A673 (cell line): ENCODE data around the gene MACROD1. TPM values are rescaled to one million over a fixed set of nuclear protein-coding genes. Genes with fewer than 3 reads are reported as not detected.
A peak's percentile ranks its signal among the peaks of the same experiment; 100 is the strongest.

Source experiments
- BruUV-seq: library from RNA; stranded (reverse); fragments of 400-500 nt; replicated peaks from 2 replicates; lab custom pipeline; 2021; lab: Mats Ljungman, UMichigan
- CTCF ChIA-PET: fragments of 300-600 bp; sonication (Branson Sonifier 250); formaldehyde crosslinking; loops from one replicate; lab custom pipeline; 2022; ENCODE audit warnings: antibody characterized with exemption; lab: Charles Lee
- POLR2A ChIA-PET: fragments of 300-600 bp; sonication (Branson Sonifier 250); formaldehyde crosslinking; loops from one replicate; lab custom pipeline; 2022; ENCODE audit warnings: antibody characterized with exemption; ENCODE audit not compliant: low non-redundant PET; lab: Charles Lee
- DNase-seq: peaks from one replicate; pipeline ENCODE4 v3.0.0-alpha.2; 2015; ENCODE audit warnings: low spot score
- H3K27ac ChIP-seq: fragments of 200-600 bp; sonication (generic); 2 replicates; pipeline ENCODE4 v1.5.1; 2016; ENCODE audit warnings: mixed run types, low read depth, mild to moderate bottlenecking, mixed read lengths, antibody characterized with exemption, low read length; ENCODE audit not compliant: poor library complexity, severe bottlenecking
- H3K27me3 ChIP-seq: fragments of 200-600 bp; sonication (generic); replicated peaks from 2 replicates; pipeline ENCODE4 v1.6.1; 2017; ENCODE audit warnings: mixed run types, low read depth, mild to moderate bottlenecking, mixed read lengths, antibody characterized with exemption, low read length; ENCODE audit not compliant: insufficient read depth, poor library complexity
- H3K36me3 ChIP-seq: fragments of 200-600 bp; sonication (generic); 2 replicates; pipeline ENCODE4 v1.6.1; 2016; ENCODE audit warnings: mixed run types, mild to moderate bottlenecking, mixed read lengths, antibody characterized with exemption, low read length; ENCODE audit not compliant: insufficient read depth, poor library complexity, severe bottlenecking
- H3K4me1 ChIP-seq: fragments of 200-600 bp; sonication (generic); 2 replicates; pipeline ENCODE4 v1.6.1; 2017; ENCODE audit warnings: mixed run types, mild to moderate bottlenecking, mixed read lengths, antibody characterized with exemption, low read length; ENCODE audit not compliant: insufficient read depth, poor library complexity, severe bottlenecking
- H3K4me3 ChIP-seq: fragments of 200-600 bp; sonication (generic); 2 replicates; pipeline ENCODE4 v1.5.1; 2016; ENCODE audit warnings: low read depth, mixed run types, mild to moderate bottlenecking, mixed read lengths, low read length; ENCODE audit not compliant: poor library complexity, severe bottlenecking
- H3K9me3 ChIP-seq: fragments of 200-600 bp; sonication (generic); 2 replicates; pipeline ENCODE4 v1.6.1; 2016; ENCODE audit warnings: mixed run types, low read depth, mild to moderate bottlenecking, mixed read lengths, antibody characterized with exemption, low read length; ENCODE audit not compliant: poor library complexity, severe bottlenecking
- EZH2 ChIP-seq: fragments of 200-600 bp; sonication (generic); IDR thresholded peaks from 2 replicates; pipeline ENCODE4 v1.6.1; 2017; ENCODE audit warnings: borderline replicate concordance, low read depth, mild to moderate bottlenecking, mixed read lengths, antibody characterized with exemption, low read length; ENCODE audit not compliant: poor library complexity, severe bottlenecking
- intact Hi-C: fragments of 100-400 bp; cut with micrococcal nuclease; formaldehyde crosslinking; loops from one replicate; pipeline ENCODE4 v1.10.0; 2022; ENCODE audit not compliant: unreplicated experiment
- total RNA-seq: library from RNA; stranded (reverse); gene quantifications from 2 replicates; pipeline ENCODE4 v1.2.3, GENCODE V29; 2021
- TF ChIP-seq, protein P1 (sequence below): fragments of 300-800, 200-600 bp; sonication (generic); conservative IDR thresholded peaks from 2 replicates; pipeline ENCODE4 v1.5.1; 2017; ENCODE audit warnings: low read depth, mild to moderate bottlenecking, antibody characterized with exemption, low read length, moderate library complexity, mixed read lengths

The MACROD1 gene
- total RNA-seq, 1 experiment from 2014 or later, result 28.7 TPM

- H3K27me3 ChIP-seq, result no peaks in the 10 kb centered on the region
- H3K36me3 ChIP-seq, result peaks cover 25% of the 10 kb centered on the region
- no TSS peak for BruUV-seq
- DNase-seq, result peak; percentile 97
- peak within 1 kb of the TSS; percentile 95 for H3K4me3 ChIP-seq
- ChIA-PET POLR2A (no interaction called here), CTCF (no interaction called here)
- H3K4me1 ChIP-seq, result peaks cover 28% of the 10 kb centered on the region
- TF ChIP-seq EZH2, result no peak
- TF ChIP-seq, protein P1, sequence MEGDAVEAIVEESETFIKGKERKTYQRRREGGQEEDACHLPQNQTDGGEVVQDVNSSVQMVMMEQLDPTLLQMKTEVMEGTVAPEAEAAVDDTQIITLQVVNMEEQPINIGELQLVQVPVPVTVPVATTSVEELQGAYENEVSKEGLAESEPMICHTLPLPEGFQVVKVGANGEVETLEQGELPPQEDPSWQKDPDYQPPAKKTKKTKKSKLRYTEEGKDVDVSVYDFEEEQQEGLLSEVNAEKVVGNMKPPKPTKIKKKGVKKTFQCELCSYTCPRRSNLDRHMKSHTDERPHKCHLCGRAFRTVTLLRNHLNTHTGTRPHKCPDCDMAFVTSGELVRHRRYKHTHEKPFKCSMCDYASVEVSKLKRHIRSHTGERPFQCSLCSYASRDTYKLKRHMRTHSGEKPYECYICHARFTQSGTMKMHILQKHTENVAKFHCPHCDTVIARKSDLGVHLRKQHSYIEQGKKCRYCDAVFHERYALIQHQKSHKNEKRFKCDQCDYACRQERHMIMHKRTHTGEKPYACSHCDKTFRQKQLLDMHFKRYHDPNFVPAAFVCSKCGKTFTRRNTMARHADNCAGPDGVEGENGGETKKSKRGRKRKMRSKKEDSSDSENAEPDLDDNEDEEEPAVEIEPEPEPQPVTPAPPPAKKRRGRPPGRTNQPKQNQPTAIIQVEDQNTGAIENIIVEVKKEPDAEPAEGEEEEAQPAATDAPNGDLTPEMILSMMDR, result no peak
- H3K9me3 ChIP-seq, result no peaks in the 10 kb centered on the region
- intact Hi-C loops, result loop anchor here (10.0 kb wide), 1 partner anchor 222 kb away; the partner anchor contains the start of gene ZFTA
- H3K27ac ChIP-seq, result peak within 1 kb of the TSS; percentile 84
Observed at GRCh38 chr11:63986156-63986931, 179.6 kb downstream of the MACROD1 start, which contains the start of gene OTUB1. Gene OTUB1 (plus strand): TSS chr11:63986438. CDS start chr11:63986457, 19 bp downstream.

GRCh38 chr11:63985812-63986155 lies 180.1 kb downstream of the MACROD1 start:
- TF ChIP-seq, protein P1, result no peak
- TF ChIP-seq EZH2, result no peak
- peaks cover 20% of the 10 kb centered on the region for H3K36me3 ChIP-seq
- peaks cover 30% of the 10 kb centered on the region for H3K4me1 ChIP-seq
- no peaks in the 10 kb centered on the region for H3K27me3 ChIP-seq
- ChIA-PET CTCF (no interaction called here), POLR2A (no interaction called here)
- no peaks in the 10 kb centered on the region for H3K9me3 ChIP-seq
- H3K27ac ChIP-seq, result peak overlapping the region; percentile 84
- peak overlapping the region; percentile 95 for H3K4me3 ChIP-seq
- no peak for DNase-seq
- intact Hi-C loops, result loop anchor here (10.0 kb wide), 1 partner anchor 221 kb away; the partner anchor contains the start of gene ZFTA
- TSS peak; percentile 73 for BruUV-seq

DNA sequence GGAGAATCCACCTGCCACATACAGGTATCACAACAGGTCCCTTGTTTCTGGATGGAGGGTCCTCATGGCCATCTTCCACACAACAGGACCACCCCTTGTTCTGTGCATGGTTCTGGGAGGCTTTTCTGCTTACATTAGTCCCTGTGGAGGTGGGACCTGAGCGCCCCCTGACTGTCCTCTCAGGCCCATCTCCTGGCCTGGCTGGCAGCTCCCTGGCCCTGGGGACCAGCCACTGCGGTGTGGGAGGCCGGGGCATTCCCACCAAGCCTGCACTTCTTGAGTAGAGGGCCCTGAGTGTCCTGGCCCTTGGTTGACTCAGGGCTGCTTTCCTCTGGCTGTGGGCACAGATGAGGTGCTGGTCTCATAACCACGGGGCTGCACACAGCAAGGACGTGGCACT lies 186.5 kb downstream of the MACROD1 start:
- ChIA-PET CTCF (no interaction called here), POLR2A (no interaction called here)
- DNase-seq, result no peak
- TF ChIP-seq EZH2, result no peak
- TF ChIP-seq, protein P1, result no peak
- BruUV-seq, result no TSS peak
- intact Hi-C loops, result loop anchor here (10.0 kb wide), 1 partner anchor 145 kb away; the partner anchor contains the start of gene MARK2
- no peak overlapping the region for H3K4me3 ChIP-seq
- no peaks in the 10 kb centered on the region for H3K9me3 ChIP-seq
- no peaks in the 10 kb centered on the region for H3K27me3 ChIP-seq
- peaks cover 19% of the 10 kb centered on the region for H3K36me3 ChIP-seq
- H3K4me1 ChIP-seq, result peaks cover 46% of the 10 kb centered on the region
- peak overlapping the region; percentile 78 for H3K27ac ChIP-seq
